ENCODE data around the gene SENP6.

- TF ChIP-seq, protein P1, sequence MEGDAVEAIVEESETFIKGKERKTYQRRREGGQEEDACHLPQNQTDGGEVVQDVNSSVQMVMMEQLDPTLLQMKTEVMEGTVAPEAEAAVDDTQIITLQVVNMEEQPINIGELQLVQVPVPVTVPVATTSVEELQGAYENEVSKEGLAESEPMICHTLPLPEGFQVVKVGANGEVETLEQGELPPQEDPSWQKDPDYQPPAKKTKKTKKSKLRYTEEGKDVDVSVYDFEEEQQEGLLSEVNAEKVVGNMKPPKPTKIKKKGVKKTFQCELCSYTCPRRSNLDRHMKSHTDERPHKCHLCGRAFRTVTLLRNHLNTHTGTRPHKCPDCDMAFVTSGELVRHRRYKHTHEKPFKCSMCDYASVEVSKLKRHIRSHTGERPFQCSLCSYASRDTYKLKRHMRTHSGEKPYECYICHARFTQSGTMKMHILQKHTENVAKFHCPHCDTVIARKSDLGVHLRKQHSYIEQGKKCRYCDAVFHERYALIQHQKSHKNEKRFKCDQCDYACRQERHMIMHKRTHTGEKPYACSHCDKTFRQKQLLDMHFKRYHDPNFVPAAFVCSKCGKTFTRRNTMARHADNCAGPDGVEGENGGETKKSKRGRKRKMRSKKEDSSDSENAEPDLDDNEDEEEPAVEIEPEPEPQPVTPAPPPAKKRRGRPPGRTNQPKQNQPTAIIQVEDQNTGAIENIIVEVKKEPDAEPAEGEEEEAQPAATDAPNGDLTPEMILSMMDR (IDR thresholded peaks at IDR 0.05 in 8 of 11, conservative IDR thresholded peaks at IDR 0.05 in 3 of 11), result no peak
- no peak for TF ChIP-seq POLR2A (IDR thresholded peaks at IDR 0.05)
- TF ChIP-seq POLR2AphosphoS5 (IDR thresholded peaks at IDR 0.05), result no peak
Measured at GRCh38 chr6:75643173-75643572, 41.5 kb downstream of the SENP6 start.
